ENCODE results near the gene ZNF764. TPM values are rescaled to one million over a fixed set of nuclear protein-coding genes. Genes with fewer than 3 reads are reported as not detected.

ZNF764 gene
- total and polyA plus RNA-seq, 9 of the 15 experiments (the other 6 are each of a cell fraction or from before 2014, with no cell fraction given): 0.69 to 10.1 (median 4.1) TPM

- TF ChIP-seq UBTF (IDR thresholded peaks at IDR 0.05; ENCODE audit: borderline replicate concordance in 1 of 2, low read depth in 2 of 2, low read length in 2 of 2) (peak in 1 of 2 experiments; percentile 16; a peak in 1 of 4 replicates), POLR2AphosphoS5 (IDR thresholded peaks at IDR 0.05; ENCODE audit: control insufficient read depth, insufficient read depth, low read depth, low read length) (no peak), ETV5 (CRISPR knock-in tag; IDR thresholded peaks at IDR 0.05; ENCODE audit: low read depth) (no peak), NFXL1 (CRISPR knock-in tag; IDR thresholded peaks at IDR 0.05) (no peak), ATF3 (IDR thresholded peaks at IDR 0.05) (no peak), ATF3 (CRISPR knock-in tag; conservative IDR thresholded peaks at IDR 0.05) (no peak), HOXB6 (CRISPR knock-in tag; IDR thresholded peaks at IDR 0.05; ENCODE audit: borderline replicate concordance) (no peak), FOXJ2 (tag; IDR thresholded peaks at IDR 0.05) (0 out of 2 replicates have a peak, but pooled peaks have one; percentile 9), MEIS2 (IDR thresholded peaks at IDR 0.05; ENCODE audit: partially characterized antibody) (no peak), HNRNPL (IDR thresholded peaks at IDR 0.05; ENCODE audit: low read depth, low read length) (no peak), ZFPM2 (CRISPR knock-in tag; IDR thresholded peaks at IDR 0.05) (no peak), HLTF (IDR thresholded peaks at IDR 0.05) (no peak), ZSCAN29 (IDR thresholded peaks at IDR 0.05) (no peak), DPF2 (IDR thresholded peaks at IDR 0.05) (peak; percentile 73; the same call in 1 of the 2 replicates), E2F4 (CRISPR knock-in tag; IDR thresholded peaks at IDR 0.05; ENCODE audit: low read depth) (no peak), ATF7 (IDR thresholded peaks at IDR 0.05) (no peak), ZNF3 (CRISPR knock-in tag; IDR thresholded peaks at IDR 0.05) (no peak), ETS2 (tag; IDR thresholded peaks at IDR 0.05; ENCODE audit: borderline replicate concordance, poor library complexity, severe bottlenecking) (no peak), PHF21A (IDR thresholded peaks at IDR 0.05; ENCODE audit: borderline replicate concordance, low read depth) (0 out of 2 replicates have a peak, but pooled peaks have one; percentile 31), EP300 (IDR thresholded peaks at IDR 0.05; ENCODE audit: low read length) (no peak), BRF1 (IDR thresholded peaks at IDR 0.05; ENCODE audit: borderline replicate concordance, extremely low read depth, insufficient read length) (no peak), MIER1 (IDR thresholded peaks at IDR 0.05; ENCODE audit: low read depth) (peak; percentile 71)
Observed at GRCh38 chr16:30558789-30559377, 709 bp upstream of the ZNF764 start (continued).

All from K562 (cell line).